Inflammatory macrophage (primary cell): ENCODE measurements around the gene ATOH7.
"Not testable (repeated sequence)": the region's sequence is repeated elsewhere in the genome, so short reads cannot be mapped to it uniquely, and the experiment has no call there.

Experiments used
- DNase-seq, 2 donors: peaks; one replicate each; pipeline ENCODE4 v3.0.0-alpha.2; 2020 to 2022

The ATOH7 gene

DNA sequence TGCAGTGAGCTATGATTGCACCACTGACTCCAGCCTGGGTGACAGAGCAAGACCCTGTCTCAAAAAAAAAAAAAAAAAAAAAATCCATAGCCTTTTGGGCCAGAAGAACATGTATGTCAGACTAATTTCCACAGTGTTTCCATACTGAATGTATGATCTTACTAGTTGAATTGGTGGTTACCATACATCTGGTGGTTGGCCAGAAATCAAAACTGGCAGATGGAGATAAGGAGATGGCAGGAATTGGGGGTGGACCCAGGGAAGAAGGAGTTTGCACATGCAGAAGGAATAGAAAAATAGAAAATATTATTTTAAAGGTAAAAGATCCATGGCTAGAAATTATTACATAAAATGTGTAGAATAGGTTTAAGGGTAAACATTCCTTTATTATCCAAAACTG, 3.7 kb upstream of the ATOH7 start:
- DNase-seq: no peak

DNA sequence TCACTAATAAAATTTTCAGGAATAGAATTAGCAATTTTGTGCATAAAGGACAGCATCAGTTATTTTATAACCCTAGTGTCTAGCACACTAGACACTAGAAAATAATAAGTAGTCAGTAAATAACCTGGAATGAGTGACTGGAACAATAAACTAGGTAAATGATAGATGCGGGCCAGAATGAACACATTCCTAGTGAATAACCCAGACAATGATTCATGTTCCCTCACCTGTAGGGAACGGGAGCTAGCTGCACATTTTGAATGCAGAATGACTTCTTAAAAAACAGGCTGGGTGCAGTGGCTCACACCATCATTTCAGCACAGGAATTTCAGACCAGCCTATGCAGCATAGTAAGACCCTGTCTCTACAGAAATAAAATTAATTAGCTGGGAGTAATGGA, 3.2 kb upstream of the ATOH7 start:
- DNase-seq: no peak

DNA sequence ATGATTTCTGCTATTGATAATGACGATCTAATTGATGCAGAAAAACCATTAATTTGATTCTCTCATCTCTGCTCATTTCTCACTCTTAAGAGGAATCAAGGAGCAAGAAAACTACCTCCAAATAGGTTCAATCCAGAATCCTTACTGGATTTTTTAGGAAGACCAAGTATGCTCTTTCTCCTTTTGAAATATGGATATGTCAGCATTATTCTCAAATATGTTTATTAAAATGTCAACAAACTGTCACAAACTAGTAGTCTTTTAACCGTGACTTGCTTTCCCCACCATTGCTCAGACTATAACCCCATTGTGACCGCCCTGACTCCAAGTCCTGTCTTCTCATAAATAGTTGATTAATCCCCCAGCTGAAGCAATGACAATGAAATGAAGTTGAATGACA, 1.1 kb upstream of the ATOH7 start:
- DNase-seq: no peak

DNA sequence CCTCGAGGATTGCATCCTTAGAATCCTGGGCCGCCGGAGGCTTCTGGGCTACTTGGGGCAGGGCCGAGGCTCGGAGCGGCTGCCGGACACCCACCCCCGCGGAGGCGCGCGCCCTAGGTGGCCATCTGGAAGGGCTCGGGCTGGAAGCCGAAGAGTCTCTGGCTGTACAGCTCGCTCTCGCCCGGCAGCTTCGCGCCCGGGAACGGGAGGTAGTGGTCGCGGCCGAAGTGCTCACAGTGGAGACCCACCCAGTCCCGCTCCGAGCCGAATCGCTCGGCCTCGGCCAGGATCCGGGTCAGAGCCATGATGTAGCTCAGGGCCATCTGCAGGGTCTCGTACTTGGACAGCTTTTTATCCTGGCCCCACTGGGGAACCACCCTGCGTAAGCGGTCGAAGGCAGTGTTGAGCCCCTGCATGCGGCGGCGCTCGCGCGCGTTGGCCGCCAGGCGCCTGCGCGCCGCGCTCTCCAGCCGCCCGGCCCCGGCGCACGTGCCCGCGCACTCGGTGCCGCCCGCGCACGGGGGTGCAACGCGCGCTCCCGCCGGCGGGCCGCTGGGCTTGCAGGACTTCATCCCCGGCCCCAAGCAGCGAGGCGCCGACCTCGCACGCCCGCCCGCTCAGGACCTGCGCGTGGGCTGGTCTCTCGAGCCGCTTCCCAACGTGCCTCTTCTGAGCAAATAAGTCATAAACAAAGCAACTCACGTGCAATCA, 652 bp downstream of the ATOH7 start:
- peak; percentile 25 to 47 for DNase-seq

DNA sequence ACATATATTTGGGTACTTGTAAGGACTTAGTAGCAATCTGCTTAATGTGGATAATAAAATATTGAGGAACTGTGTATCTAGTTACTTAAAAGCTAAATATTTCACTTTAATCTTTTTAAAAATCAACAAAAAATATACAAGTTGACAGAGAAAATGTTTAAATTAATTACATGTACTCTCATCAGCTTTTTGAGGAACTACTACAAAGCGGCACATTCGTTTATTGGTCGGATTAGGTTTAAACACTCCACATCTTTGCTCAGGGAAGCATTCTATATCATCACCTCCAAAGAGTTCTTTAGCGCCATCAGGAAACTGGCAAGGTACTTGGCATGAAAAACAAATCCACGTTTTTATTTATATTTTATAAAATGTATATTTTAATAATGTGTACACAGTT, 1.6 kb downstream of the ATOH7 start:
- DNase-seq: no peak

DNA sequence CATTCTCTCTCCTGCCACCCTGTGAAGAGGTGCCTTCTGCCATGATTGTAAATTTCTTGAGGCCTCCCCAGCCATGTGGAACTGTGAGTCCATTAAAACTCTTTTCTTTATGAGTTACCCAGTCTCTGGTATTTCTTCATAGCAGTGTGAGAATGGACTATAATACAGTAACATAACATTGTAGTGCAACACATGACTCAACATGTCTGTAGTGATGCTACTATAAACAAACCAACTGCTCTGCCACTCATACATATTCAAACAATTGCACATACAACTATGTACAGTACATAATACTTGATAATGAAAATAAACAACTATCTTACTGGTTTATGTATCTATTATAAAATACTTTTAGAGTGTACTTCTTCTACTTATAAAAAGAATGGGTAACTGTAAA, 7.1 kb downstream of the ATOH7 start:
- no peak for DNase-seq

DNA sequence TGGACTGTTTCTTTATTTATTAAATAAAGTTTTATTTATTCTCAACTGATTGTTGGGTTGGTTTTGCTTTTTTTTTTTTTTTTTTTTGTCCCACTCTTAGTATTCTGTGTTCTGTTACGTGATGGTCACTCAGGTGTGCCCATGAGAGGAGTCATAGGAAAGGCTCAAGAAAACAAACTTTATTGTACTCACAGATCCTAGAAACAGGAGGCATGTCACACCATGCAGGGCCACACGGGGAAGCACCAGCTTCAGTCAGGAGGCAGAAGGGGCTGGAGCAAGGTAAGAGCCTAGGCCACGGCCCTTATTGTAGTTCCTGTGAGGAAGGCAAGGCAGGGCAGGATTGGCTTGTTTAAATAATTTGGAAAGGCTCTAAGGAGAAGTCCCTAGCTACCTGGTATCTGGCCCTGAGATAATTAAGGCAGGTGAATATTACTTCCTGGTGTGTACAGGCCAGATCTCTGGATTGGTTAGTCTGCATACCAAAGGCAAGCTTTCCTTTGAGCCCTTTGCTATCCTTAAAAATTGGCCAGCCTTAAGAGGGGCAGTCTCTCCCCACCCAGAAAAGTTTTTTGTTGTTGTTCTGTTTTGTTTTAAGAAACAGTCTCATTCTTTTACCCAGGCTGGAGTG, 8.3 kb downstream of the ATOH7 start:
- DNase-seq: no peak

DNA sequence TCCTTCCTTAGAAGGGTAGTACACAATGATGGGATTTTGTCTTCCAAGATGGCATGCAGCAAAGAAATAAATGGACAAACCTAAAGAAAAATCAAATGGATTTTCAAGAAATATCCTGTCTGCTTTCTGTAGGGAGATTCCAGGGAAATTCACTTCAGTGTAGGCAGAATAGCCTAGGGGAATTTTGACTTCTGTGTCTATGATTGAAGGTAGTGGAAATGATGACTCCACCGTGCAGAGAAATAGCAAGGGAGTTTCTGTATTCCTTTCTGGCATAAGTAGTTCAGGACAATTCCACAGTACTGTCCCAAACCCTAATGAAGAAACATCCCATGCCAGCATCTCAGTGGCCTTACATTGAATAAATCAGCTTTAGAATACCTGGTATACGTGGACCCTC, 9.5 kb downstream of the ATOH7 start:
- no peak for DNase-seq

DNA sequence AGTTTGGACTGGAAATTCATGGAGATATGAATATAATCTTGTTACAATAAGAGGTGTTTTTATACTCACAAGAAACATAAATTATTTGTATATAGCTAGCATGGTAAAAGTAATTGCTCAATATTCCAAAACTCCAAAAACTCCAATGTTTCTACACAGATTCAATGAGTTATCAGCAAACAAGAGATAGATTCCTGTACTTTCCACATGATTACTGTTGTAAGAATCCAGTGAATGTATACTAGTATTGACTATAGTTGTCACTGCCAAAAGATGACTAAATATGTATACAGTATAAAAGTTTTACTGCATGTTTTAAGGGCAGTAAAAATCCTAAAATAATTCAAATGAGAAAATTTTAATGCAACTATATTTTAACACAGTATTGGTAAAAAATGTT, 10.7 kb downstream of the ATOH7 start:
- DNase-seq: no peak

DNA sequence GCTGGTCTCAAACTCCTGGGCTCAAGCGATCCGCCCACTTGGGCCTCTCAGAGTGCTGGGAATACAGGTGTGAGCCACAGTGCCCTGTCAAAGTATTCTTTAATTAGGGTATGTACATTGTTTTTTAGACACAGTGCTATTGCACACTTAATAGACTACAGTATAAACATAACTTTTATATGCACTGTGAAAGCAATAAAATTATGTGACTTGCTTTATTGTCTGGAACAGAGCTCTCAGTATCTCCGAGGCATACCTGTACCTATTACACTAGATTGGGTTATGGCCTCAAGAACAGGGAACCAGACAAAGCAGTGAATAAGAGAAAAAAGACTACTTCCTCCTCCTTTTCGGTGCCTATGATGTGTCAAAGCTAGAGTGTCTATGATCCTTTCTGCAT, 13.1 kb downstream of the ATOH7 start:
- DNase-seq: no peak

DNA sequence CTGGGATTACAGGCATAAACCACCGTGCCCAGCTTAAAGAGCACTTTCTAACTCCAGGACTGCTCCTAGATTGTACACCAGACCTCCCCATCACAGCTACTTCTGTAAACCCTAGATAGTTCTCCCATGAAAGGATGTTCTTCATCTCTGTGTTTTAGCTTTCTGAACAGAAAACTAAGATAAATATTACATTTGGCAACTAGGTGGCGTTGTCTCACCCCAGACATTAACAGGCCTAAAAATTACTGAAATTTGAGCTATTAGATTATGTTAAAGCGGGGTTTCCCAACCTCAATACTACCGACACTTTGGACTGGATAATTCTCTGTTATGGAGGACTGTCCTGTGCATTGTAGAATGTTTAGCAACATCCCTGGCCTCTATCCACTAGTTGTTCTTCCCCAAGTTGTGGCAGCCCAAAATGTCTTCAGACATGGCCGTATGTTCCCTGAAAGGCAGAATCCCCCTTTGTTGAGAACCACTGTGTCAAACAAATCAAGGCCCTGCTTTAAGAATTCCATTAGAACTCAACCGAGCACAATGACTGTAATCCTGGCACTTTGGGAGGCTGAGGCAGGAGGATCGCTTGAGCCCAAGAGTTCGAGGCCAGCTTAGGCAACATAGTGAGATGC, 19.1 kb downstream of the ATOH7 start:
- DNase-seq: peak; percentile 23 to 42

DNA sequence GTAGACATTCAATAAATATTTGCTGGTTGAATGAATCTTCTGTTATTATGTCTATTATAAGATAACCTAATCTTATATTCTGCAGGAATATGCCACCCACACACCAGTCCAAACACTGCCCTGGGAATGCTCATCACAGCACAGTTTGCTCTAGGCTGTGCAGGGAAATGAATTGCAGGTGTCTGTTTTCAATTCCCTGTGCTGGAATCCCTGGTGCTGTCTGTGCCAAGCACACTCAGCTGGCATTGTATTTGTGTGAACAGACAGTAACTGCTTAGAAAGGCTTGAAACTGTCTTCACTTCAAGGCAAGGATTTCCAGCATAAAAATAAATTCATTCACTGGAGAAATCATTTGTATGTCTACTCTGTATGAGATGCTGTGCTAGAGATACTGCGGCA, 20.2 kb downstream of the ATOH7 start:
- no peak for DNase-seq

DNA sequence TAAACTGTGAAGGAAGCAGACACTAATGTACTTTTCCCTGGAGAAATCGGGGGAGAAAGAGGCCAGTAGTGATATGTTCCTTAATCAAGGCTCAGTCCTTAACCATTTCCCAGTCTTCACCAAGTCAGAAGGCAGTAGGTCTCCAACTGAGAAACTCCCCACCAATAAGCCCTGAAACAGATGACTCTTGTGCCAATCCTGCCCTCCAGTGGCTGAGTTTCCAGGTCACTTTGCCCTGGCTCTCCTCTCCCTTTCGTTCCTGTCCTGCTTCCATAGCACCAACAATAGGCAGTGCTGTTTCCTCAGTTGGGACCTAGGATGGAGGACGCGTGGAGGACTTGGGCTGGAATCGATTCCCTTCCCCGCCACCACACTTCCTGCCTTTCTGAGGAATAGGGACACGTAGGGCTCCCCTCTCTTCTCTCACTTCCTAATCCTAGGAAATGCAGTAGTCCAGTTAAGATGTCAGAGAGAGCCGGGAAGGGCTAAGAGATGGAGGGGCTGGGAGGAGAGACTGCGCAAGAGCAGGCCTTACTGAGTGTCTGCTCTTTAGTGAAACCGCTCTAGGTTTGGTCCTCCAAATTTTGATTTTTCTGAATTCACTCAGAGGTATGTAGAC, 23.4 kb downstream of the ATOH7 start:
- peak; percentile 38 to 46 for DNase-seq

DNA sequence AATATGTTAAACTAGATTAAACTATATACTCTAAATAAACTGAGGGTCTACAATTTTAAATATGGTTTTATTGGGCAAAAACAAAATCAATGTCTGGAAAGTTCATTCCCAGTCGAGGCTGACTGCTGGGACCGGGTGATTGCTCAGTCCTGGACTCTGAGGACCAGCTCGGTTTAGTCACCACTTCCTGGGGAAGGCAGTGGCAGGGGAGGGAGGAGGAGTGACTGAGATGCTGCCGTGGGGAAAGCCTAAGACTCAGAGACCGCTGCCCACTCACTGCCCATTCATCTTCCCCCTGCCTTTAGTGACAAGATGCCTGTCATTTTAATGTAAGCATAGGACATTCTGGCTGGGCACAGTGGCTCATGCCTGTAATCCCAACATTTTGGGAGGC, 29.0 kb downstream of the ATOH7 start:
- peak; percentile 80 to 82 for DNase-seq

DNA sequence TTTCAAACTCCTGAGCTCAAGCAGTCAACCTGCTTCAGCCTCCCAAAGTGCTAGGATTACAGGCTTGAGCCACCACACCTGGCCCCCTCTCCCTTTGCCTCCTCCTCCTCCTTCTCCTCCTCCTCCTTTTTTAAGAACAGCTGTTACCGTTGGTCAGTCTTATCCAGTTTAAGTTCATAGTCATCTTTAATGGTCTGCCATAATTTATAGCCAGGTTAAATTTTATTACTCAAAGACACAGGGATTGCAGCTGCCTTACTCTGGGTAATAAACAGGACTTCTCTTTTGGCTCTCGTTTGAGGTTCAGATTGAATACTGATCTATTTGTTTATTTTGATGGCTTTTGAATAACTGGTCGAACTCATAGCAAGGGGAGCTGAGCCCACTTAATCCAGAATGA, 35.2 kb downstream of the ATOH7 start:
- DNase-seq: no peak

DNA sequence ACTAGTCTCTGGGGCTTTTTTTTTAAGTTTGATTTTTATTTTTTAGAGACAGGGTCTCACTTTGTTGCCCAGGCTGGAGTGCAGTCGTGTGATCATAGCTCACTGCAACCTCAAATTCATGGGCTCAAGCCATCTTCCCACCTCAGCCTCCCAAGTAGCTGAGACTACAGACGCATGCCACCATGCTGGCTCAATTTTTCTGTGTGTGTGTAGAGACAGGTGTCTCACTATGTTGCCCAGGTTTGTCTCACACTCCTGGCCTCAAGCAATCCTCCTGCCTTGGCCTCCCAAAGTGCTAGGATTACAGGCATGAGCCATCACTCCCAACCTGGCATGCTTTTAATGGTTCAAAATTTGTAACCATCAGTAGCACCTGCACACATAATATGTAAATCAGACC, 36.1 kb downstream of the ATOH7 start:
- not testable (repeated sequence) for DNase-seq

DNA sequence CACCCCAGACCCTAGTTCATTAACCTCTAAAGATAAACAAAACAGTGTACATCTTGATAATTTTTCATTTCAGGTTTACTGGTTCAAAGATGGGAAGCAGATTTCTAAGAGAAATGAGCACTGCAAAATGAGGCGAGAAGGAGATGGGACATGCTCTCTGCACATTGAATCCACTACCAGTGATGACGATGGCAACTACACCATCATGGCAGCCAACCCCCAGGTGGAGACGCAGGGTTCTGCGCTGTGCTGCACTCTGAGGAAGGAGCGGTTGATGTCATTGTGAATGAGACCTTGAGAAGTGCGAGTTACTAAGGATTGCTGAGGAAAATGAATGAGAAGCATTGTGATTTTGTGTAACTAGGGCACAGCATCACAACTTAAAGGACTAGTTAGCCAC, 37.6 kb downstream of the ATOH7 start:
- DNase-seq: no peak

DNA sequence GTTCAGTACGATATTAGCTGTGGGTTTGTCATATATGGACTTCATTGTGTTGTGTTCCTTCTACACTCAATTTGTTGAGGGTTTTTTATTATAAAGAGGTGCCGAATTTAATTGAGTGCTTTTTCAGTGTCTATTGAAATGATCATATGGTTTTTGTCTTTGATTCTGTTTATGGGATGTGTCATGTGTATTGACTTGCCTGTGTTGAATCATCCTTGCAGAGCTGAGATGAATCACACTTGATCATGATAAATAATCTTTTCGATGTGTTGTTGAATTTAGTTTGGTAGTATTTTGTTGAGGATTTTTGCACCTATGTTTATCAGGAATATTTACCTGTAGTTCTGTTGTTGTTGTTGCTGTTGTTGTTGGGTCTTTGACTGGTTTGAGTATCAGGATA, 39.8 kb downstream of the ATOH7 start:
- no peak for DNase-seq

DNA sequence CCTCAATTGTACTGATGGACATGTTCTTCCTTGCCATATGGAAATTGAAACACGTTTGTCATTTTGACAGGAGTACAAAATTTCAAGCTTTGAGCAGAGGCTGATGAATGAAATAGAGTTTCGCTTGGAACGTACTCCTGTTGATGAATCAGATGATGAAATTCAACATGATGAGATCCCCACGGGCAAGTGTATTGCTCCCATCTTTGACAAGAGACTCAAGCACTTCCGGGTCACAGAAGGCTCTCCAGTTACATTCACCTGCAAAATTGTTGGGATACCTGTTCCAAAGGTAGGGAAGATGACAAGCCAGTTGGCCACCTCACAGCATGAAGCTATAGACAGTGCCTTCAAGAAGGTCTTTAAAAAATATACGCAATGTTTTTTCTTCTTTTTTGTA, 43.1 kb downstream of the ATOH7 start:
- no peak for DNase-seq

DNA sequence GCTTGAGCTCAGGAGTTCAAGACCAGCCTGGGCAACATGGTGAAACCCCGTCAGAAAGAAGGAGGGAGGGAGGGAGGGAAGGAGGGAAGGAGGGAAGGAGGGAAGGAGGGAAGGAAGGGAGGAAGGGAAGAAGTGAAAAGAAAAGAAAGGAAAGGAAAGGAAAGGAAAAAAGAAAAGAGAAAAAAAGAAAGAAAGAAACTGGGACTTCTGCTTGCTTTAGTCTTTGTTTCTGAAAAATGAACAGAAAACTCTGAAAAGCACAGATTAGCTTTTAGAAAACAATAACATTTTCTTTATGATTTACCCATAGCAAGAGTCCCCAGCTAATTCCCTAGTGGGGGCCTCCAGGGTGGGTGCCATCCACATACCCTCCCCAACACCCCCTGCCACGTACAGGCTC, 46.8 kb downstream of the ATOH7 start:
- DNase-seq: no peak

DNA sequence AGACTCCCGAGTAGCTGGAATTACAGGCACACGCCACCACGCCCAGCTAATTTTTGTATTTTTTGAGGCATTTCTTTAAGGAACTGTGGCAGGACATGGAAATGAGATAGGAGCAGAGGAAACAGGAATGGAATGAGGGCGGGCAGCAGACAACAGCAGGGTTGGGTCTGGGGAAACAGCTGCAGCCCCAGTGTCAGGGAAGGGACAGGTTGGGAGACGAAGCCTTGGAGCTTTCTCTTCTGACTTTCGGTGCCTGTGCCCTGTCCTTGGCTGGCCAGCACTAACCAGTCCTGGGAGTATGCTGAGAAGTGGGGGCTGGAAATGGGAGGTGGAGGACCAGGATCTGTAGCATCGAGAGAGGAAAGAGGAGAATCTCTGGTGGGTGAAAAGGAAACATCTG, 47.4 kb downstream of the ATOH7 start:
- DNase-seq: no peak
